Natural killer cell treated with Interleukin-12 subunit alpha and Interleukin-12 subunit beta and Interleukin-15 and Interleukin-18, amount 100 ng/mL, for 72 hours (primary cell): ENCODE results near the gene NRGN. TPM values are rescaled to one million over a fixed set of nuclear protein-coding genes. Genes with fewer than 3 reads are reported as not detected.

Experiments used
- ATAC-seq, 2 donors: fragments of 150-1000 bp; cut with Tn5 transposase in 1 of 2; sonication (Bioruptor Pico), chemical (Tn5 transposase) in 1 of 2; 2 replicates each; pipeline ENCODE4 v1.10.0; 2021
- DNase-seq: peaks from one replicate; pipeline ENCODE4 v3.0.0; 2022; ENCODE audit warnings: low spot score
- H3K27ac Mint-ChIP-seq, 2 donors: 1 replicate in 1 of 2; 2 replicates in 1 of 2; pipeline ENCODE4 v1.8.0; 2022; ENCODE audit warnings: mixed read lengths in 2 of 2, mild to moderate bottlenecking in 1 of 2, moderate library complexity in 1 of 2
- H3K27me3 Mint-ChIP-seq, 2 donors: 1 replicate in 1 of 2; 2 replicates in 1 of 2; pipeline ENCODE4 v1.8.0; 2022; ENCODE audit warnings: mixed read lengths in 2 of 2
- H3K36me3 Mint-ChIP-seq: one replicate; pipeline ENCODE4 v1.8.0; 2022; ENCODE audit warnings: mixed read lengths
- H3K4me1 Mint-ChIP-seq, 2 donors: 1 replicate in 1 of 2; 2 replicates in 1 of 2; pipeline ENCODE4 v1.8.0; 2022; ENCODE audit warnings: low read depth in 2 of 2, mixed read lengths in 2 of 2, mild to moderate bottlenecking in 1 of 2
- H3K4me3 Mint-ChIP-seq: one replicate; pipeline ENCODE4 v1.8.0; 2022; ENCODE audit warnings: mixed read lengths
- H3K9me3 Mint-ChIP-seq: 2 replicates; pipeline ENCODE4 v1.8.0; 2022; ENCODE audit warnings: mixed read lengths
- total RNA-seq, 2 donors: library from RNA; stranded (reverse); gene quantifications; one replicate each; pipeline ENCODE4 v1.2.3, GENCODE V29; 2022

The NRGN gene
- total RNA-seq: 1 to 10 TPM in 1 of 2 donors, under 1 TPM in 1; 0.57 to 5.4 TPM

- peak; percentile 97 for ATAC-seq
- Mint-ChIP-seq H3K27me3 (peaks cover 36 to 52% of the 10 kb centered on the region in 2 donors), H3K27ac (peak within 1 kb of the TSS in 1 of 2 donors; percentile 68)
Measured at GRCh38 chr11:124739479-124740276, at the start of gene NRGN. NRGN (plus strand) TSS chr11:124739942; CDS start chr11:124740085, 143 bp downstream.

DNA sequence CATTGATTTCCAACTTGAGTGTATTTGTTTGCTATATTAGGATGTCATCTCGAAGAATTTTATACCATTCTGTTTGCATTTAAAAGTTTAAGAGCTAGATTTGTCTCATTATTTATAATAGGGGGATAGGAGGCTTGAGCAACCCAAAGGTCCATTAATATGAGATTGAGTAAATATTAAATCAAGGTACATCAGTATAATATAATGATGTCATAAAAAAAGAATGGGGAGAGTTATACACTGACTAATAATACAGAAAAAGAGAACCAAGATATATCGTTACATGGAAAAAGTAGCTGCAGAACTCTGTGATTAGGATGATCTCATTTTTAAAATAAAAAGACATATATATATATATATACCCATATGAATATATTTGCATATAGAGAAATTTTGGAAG lies 46.6 kb upstream of the NRGN start:
- Mint-ChIP-seq H3K27ac (no peak overlapping the region), H3K36me3 (no peaks in the 10 kb centered on the region), H3K9me3 (no peaks in the 10 kb centered on the region), H3K4me1 (no peaks in the 10 kb centered on the region), H3K27me3 (peaks cover 9 to 17% of the 10 kb centered on the region in 2 donors), H3K4me3 (no peak overlapping the region)
- DNase-seq (no peak), ATAC-seq (no peak)

More at GRCh38 chr11:124739479-124740276, at the start of gene NRGN:
- H3K9me3 Mint-ChIP-seq: no peaks in the 10 kb centered on the region
- H3K4me1 Mint-ChIP-seq: peaks cover 6 to 16% of the 10 kb centered on the region in 2 donors
- H3K36me3 Mint-ChIP-seq: no peaks in the 10 kb centered on the region
- H3K4me3 Mint-ChIP-seq: peak within 1 kb of the TSS; percentile 83
- peak; percentile 87 for DNase-seq

GRCh38 chr11:124699547-124699946 lies 40.2 kb upstream of the NRGN start:
- ATAC-seq (no peak), DNase-seq (no peak)
- Mint-ChIP-seq H3K4me1 (no peaks in the 10 kb centered on the region), H3K4me3 (no peak overlapping the region), H3K9me3 (no peaks in the 10 kb centered on the region), H3K27ac (no peak overlapping the region), H3K27me3 (peaks cover 26 to 34% of the 10 kb centered on the region in 2 donors), H3K36me3 (no peaks in the 10 kb centered on the region)

- ATAC-seq: no peak
- no peak overlapping the region for H3K4me3 Mint-ChIP-seq
- no peak overlapping the region for H3K27ac Mint-ChIP-seq
- H3K36me3 Mint-ChIP-seq: no peaks in the 10 kb centered on the region
- no peak for DNase-seq
- no peaks in the 10 kb centered on the region for H3K9me3 Mint-ChIP-seq
- peaks cover 26 to 34% of the 10 kb centered on the region in 2 donors for H3K27me3 Mint-ChIP-seq
- H3K4me1 Mint-ChIP-seq: no peaks in the 10 kb centered on the region
Measured at GRCh38 chr11:124700028-124700427, 39.7 kb upstream of the NRGN start.

DNA sequence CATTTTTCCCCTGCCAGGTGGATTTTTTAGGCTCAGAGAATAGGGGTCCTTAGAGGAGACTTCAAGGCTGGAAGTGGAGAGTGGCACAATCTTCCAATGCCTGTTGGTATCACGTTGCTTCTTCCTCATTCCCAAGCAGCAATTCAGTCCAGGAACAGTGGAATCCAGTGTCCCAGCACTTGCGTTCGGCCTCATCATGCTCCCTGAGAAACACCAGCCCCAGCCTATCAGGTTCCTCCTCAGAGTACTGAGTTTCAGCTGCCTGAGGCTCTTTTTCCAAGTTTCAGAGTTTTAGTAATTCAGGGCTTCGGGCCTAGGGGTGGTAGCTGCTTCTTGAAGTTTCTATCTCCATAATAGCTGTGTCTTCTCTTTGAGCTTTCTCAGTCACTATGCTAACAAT lies 31.9 kb upstream of the NRGN start:
- DNase-seq: no peak
- Mint-ChIP-seq H3K4me3 (no peak overlapping the region), H3K36me3 (no peaks in the 10 kb centered on the region), H3K9me3 (no peaks in the 10 kb centered on the region), H3K4me1 (no peaks in the 10 kb centered on the region), H3K27me3 (peaks cover 18 to 20% of the 10 kb centered on the region in 2 donors), H3K27ac (no peak overlapping the region)
- no peak for ATAC-seq

DNA sequence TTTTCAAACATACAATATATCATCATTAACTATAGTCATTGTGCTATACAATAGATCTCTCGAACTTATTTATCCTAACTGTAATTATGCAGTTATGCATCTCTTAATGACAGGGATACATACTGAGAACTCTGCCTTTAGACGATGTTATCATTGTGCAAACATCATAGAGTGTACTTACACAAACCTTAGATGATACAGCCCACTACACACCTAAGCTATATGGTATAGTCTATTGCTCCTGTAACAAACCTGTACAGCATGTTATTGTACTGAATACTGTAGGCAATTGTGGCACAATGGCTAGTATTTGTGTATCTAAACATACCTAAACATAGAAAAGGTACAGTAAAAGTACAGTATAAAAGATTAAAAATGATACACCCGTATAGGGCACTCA lies 27.4 kb upstream of the NRGN start:
- ATAC-seq: no peak
- Mint-ChIP-seq H3K4me1 (peaks cover under 1 to 2% of the 10 kb centered on the region in 2 donors), H3K27me3 (peaks cover 38% of the 10 kb centered on the region in 2 donors), H3K36me3 (no peaks in the 10 kb centered on the region), H3K4me3 (no peak overlapping the region), H3K9me3 (no peaks in the 10 kb centered on the region), H3K27ac (no peak overlapping the region)
- DNase-seq: no peak

DNA sequence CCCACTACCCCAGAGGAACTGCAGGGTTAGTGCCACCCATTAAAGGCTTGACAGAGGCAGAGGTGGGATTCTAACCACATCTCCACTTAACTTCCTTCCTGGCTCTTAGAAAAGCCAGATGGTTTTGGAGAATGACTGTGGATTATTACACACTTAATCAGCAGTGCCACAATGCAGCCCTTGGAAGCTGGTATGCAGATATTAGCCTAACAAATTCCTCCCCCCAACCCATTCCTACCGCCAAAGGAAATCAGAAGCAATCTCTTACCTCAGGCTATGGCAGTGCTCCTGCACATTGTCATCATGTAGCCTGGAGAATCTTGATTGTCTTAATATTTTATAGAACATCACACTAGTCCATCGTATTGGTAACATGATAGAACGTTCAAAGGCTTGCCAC lies 23.2 kb upstream of the NRGN start:
- H3K27ac Mint-ChIP-seq: no peak overlapping the region
- no peak for DNase-seq
- ATAC-seq: no peak
- no peaks in the 10 kb centered on the region for H3K9me3 Mint-ChIP-seq
- H3K4me3 Mint-ChIP-seq: no peak overlapping the region
- no peaks in the 10 kb centered on the region for H3K36me3 Mint-ChIP-seq
- H3K4me1 Mint-ChIP-seq: peaks cover 8 to 11% of the 10 kb centered on the region in 2 donors
- H3K27me3 Mint-ChIP-seq: peaks cover 56 to 59% of the 10 kb centered on the region in 2 donors

DNA sequence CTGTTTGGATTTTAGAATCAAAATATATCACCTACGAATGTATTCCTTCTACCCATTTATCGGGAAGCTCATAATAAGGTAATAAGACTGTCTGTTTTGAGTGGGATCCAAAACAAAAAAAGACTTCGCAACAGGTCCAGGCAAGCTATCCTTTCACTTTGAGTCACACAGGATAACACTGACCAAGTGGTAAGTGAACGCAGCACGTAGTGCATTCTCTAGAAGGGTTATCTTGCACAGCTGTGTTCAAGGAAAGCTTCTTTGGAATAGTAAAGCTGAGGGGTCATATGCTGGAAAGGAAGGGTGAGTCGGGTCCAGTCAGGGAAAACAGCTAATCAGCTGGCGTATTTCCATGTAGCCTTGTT lies 22.3 kb upstream of the NRGN start:
- peaks cover 8 to 11% of the 10 kb centered on the region in 2 donors for H3K4me1 Mint-ChIP-seq
- no peaks in the 10 kb centered on the region for H3K9me3 Mint-ChIP-seq
- H3K27ac Mint-ChIP-seq: peak overlapping the region in 1 of 2 donors; percentile 34
- H3K27me3 Mint-ChIP-seq: peaks cover 62 to 64% of the 10 kb centered on the region in 2 donors
- no peak for ATAC-seq
- H3K36me3 Mint-ChIP-seq: no peaks in the 10 kb centered on the region
- peak overlapping the region; percentile 82 for H3K4me3 Mint-ChIP-seq
- no peak for DNase-seq

DNA sequence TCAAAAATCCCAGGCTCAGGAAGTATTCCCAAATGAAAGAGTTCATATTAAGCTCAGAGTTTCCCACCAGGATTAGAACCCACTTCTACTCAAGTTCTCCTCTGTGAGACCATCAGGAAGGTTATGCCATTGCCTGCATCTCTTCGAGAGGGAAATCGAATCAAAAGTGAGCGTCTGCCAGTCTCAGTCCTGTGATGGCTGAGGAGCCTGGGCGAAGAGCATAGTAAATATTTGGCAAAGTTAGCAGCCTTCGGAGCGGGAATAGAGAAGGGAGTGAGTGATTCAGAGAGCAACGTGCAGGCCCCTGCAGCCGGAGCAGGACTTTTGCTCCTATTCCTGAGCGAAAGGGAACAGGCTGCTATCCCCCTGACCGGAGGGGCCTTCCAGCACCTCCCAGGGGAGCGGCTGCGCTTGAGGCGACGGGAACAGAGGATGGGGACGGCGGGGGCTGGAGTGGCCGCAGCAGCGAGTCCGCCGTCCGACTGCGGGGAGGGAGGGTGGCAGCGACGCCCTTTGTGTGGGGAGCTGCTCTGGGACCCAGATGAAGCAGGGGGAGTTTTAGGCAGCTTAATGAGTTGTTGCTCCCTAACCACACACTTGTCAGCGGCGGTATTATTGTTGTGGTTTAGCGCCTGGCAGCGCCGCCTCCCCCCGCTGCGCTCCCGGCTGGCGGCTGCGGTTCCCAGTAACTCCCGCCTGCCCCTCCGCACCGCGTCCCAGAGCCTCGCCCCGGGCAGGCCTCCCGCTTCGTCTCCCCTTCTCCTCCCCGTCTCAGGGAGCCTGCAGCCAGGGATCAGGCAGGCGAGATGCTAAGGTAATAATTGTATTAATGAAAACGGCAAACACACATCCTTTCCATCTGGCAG lies 21.7 kb upstream of the NRGN start:
- peaks cover 65 to 70% of the 10 kb centered on the region in 2 donors for H3K27me3 Mint-ChIP-seq
- no peaks in the 10 kb centered on the region for H3K9me3 Mint-ChIP-seq
- peaks cover 8 to 11% of the 10 kb centered on the region in 2 donors for H3K4me1 Mint-ChIP-seq
- H3K4me3 Mint-ChIP-seq: peak overlapping the region; percentile 82
- DNase-seq (no peak), ATAC-seq (peak; percentile 64 to 74)
- peak overlapping the region in 1 of 2 donors; percentile 34 for H3K27ac Mint-ChIP-seq
- H3K36me3 Mint-ChIP-seq: no peaks in the 10 kb centered on the region

GRCh38 chr11:124718801-124719200 lies 20.9 kb upstream of the NRGN start:
- H3K4me1 Mint-ChIP-seq: peaks cover 8 to 11% of the 10 kb centered on the region in 2 donors
- peaks cover 67 to 74% of the 10 kb centered on the region in 2 donors for H3K27me3 Mint-ChIP-seq
- H3K27ac Mint-ChIP-seq: no peak overlapping the region
- H3K36me3 Mint-ChIP-seq: no peaks in the 10 kb centered on the region
- no peak for ATAC-seq
- no peaks in the 10 kb centered on the region for H3K9me3 Mint-ChIP-seq
- DNase-seq: no peak
- no peak overlapping the region for H3K4me3 Mint-ChIP-seq

- ATAC-seq (no peak), DNase-seq (no peak)
- no peak overlapping the region for H3K4me3 Mint-ChIP-seq
- no peak overlapping the region for H3K27ac Mint-ChIP-seq
- H3K36me3 Mint-ChIP-seq: no peaks in the 10 kb centered on the region
- H3K4me1 Mint-ChIP-seq: peaks cover 8 to 11% of the 10 kb centered on the region in 2 donors
- peaks cover 62 to 74% of the 10 kb centered on the region in 2 donors for H3K27me3 Mint-ChIP-seq
- H3K9me3 Mint-ChIP-seq: no peaks in the 10 kb centered on the region
Measured at GRCh38 chr11:124719534-124719933, 20.2 kb upstream of the NRGN start.

DNA sequence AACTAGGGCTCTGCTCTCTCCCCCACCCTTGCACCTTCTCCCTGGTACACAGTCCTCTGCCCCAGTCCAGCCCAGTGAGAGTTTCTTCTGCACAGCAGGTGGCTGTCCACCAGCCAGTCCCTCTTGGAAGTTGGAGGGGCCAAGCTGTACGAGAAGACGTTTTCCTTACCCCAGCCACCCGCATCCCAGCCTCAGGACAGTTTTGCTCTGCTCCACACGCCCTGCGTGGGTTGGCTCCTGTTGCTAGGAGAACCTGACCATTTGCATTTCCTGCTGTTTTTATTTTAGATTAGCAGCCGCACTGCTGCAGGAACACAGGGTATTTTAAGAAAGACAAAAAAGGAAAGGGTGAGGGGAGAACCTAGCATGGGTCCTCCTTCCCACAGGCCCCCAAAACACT lies 17.6 kb upstream of the NRGN start:
- Mint-ChIP-seq H3K4me3 (no peak overlapping the region), H3K27me3 (peaks cover 62 to 77% of the 10 kb centered on the region in 2 donors), H3K4me1 (peaks cover 11 to 13% of the 10 kb centered on the region in 2 donors), H3K9me3 (no peaks in the 10 kb centered on the region), H3K27ac (no peak overlapping the region), H3K36me3 (no peaks in the 10 kb centered on the region)
- ATAC-seq (no peak), DNase-seq (no peak)

- DNase-seq (no peak), ATAC-seq (no peak)
- H3K9me3 Mint-ChIP-seq: no peaks in the 10 kb centered on the region
- H3K27ac Mint-ChIP-seq: no peak overlapping the region
- peaks cover 0 to 5% of the 10 kb centered on the region in 2 donors for H3K4me1 Mint-ChIP-seq
- H3K27me3 Mint-ChIP-seq: peaks cover 48 to 55% of the 10 kb centered on the region in 2 donors
- H3K4me3 Mint-ChIP-seq: no peak overlapping the region
- no peaks in the 10 kb centered on the region for H3K36me3 Mint-ChIP-seq
Measured at GRCh38 chr11:124724979-124725718, 14.6 kb upstream of the NRGN start.
